Heart left ventricle (tissue), 13 donors: ENCODE data around the gene CD177.

ENCODE experiments used
- POLR2A ChIP-seq, 2 donors: fragments of 450-650 bp; IDR thresholded peaks; one replicate each; pipeline ENCODE4 v1.6.1; 2017; ENCODE audit warnings: antibody characterized with exemption in 2 of 2, mild to moderate bottlenecking in 2 of 2, moderate library complexity in 2 of 2
- TF ChIP-seq, protein P1 (sequence below), 12 donors: fragments of 200-600 bp; sonication (generic) in 4 of 12; IDR thresholded peaks; one replicate each; pipeline versions ENCODE4 v1.5.0 to v1.8.0; 2018 to 2022; ENCODE audit warnings: antibody characterized with exemption in 12 of 12, mild to moderate bottlenecking in 5 of 12
- donor health status: ischemic (EF 13 %, LVEDD 7.1; RV severe dilation, severe dysfunction).
- donor health status: DM: no; HTN: yes; CAD: no.
- donor health status: DM: no; HTN: no; CAD: no.
- donor health status: ischemic (EF 25% LVEDD 6.9; RV normal size, moderate dysfunction).
- donor health status: ischemic (EF 25% LVEDD 5.7; RV mildly dilated, moderate dysfunction).
- donor health status: ischemic (EF 35%, LVEDD 5.7; RV mildly dilated, moderate dysfunction).
- donor health status: nonischemic (EF 11% LVEDD 7.7; RV severe dilation, severe dysfunction).
- donor health status: DM: yes; HTN: yes; CAD: no.
- donor health status: PGD.
- donor health status: ischemic (EF 29% LVEDD 5.4; RV normal size, mild dysfunction).
- donor health status: nonischemic (EF 23%, LVEDD 6.1; RV moderate dilation, normal function).

DNA sequence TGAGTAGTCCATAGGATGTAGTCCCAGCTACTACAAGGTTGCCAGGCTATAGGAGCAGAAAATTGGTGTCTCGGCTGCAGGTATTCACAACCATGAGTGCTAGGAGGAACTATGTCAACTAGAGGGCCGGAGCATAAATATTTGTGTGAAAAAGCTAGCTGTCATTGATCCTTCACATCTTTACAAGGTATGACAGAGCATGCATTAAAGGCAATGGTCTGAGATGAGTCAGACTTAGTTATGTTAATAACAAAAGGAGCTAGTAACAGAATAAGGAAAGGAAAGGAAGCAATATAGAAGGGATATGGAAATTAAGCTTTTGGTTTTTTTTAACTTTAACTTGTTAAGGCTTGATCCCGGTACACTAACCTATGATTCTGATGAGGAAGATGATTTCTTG is 43.3 kb upstream of the CD177 start:
- TF ChIP-seq, protein P1, sequence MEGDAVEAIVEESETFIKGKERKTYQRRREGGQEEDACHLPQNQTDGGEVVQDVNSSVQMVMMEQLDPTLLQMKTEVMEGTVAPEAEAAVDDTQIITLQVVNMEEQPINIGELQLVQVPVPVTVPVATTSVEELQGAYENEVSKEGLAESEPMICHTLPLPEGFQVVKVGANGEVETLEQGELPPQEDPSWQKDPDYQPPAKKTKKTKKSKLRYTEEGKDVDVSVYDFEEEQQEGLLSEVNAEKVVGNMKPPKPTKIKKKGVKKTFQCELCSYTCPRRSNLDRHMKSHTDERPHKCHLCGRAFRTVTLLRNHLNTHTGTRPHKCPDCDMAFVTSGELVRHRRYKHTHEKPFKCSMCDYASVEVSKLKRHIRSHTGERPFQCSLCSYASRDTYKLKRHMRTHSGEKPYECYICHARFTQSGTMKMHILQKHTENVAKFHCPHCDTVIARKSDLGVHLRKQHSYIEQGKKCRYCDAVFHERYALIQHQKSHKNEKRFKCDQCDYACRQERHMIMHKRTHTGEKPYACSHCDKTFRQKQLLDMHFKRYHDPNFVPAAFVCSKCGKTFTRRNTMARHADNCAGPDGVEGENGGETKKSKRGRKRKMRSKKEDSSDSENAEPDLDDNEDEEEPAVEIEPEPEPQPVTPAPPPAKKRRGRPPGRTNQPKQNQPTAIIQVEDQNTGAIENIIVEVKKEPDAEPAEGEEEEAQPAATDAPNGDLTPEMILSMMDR (IDR thresholded peaks at IDR 0.05), result no peak
- TF ChIP-seq POLR2A (IDR thresholded peaks at IDR 0.05), result no peak
